Kidney (tissue), 14 donors: ENCODE data around the gene TIMM10. TPM values are rescaled to one million over a fixed set of nuclear protein-coding genes. Genes with fewer than 3 reads are reported as not detected.

Source experiments
- DNase-seq, 5 donors: peaks; one replicate each; pipeline ENCODE4 v3.0.0-alpha.2; 2013 to 2020
- FAIRE-seq: peaks from 2 replicates; lab custom pipeline; 2012; peaks lifted over from hg19 to GRCh38; lab: Jason Lieb, UNC
- H3K27ac ChIP-seq, 2 donors: one replicate each; pipeline ENCODE4 v1.7.0; 2013; ENCODE audit warnings: low read depth in 2 of 2, low read length in 2 of 2, inconsistent platforms in 1 of 2
- H3K27me3 ChIP-seq: one replicate; pipeline ENCODE4 v1.7.1; 2013; ENCODE audit warnings: low read length, inconsistent platforms; ENCODE audit not compliant: control insufficient read depth, insufficient read depth
- H3K36me3 ChIP-seq, 3 donors: one replicate each; pipeline versions ENCODE4 v1.7.0 to v1.7.1; 2013; ENCODE audit warnings: low read length in 3 of 3, control low read depth in 1 of 3, inconsistent platforms in 1 of 3; ENCODE audit not compliant: insufficient read depth in 3 of 3, control insufficient read depth in 2 of 3
- H3K4me1 ChIP-seq, 3 donors: one replicate each; pipeline versions ENCODE4 v1.7.0 to v1.7.1; 2013; ENCODE audit warnings: low read length in 3 of 3, inconsistent platforms in 1 of 3, low read depth in 1 of 3; ENCODE audit not compliant: control insufficient read depth in 2 of 3, insufficient read depth in 2 of 3
- H3K4me3 ChIP-seq, 3 donors: one replicate each; pipeline versions ENCODE4 v1.7.0 to v1.8.1; 2013; ENCODE audit warnings: low read length in 3 of 3, control low read depth in 1 of 3, inconsistent platforms in 1 of 3
- H3K9ac ChIP-seq, 3 donors: one replicate each; pipeline versions ENCODE4 v1.7.0 to v1.7.1; 2013; ENCODE audit warnings: low read length in 3 of 3, control low read depth in 1 of 3, inconsistent platforms in 1 of 3
- H3K9me3 ChIP-seq, 3 donors: one replicate each; pipeline versions ENCODE4 v1.7.0 to v1.7.1; 2013; ENCODE audit warnings: low read length in 3 of 3, control low read depth in 1 of 3, inconsistent platforms in 1 of 3; ENCODE audit not compliant: control insufficient read depth in 2 of 3, insufficient read depth in 1 of 3
- CTCF ChIP-seq: IDR thresholded peaks from 3 replicates; pipeline ENCODE4 v1.5.1; 2012; ENCODE audit warnings: mild to moderate bottlenecking, moderate library complexity, borderline replicate concordance; ENCODE audit not compliant: insufficient read depth; ENCODE audit errors: extremely low read depth
- intact Hi-C: fragments of 100-400 bp; cut with DNase I; formaldehyde crosslinking; loops from one replicate; pipeline ENCODE4 v1.11.1; 2022
- polyA plus RNA-seq: library from polyadenylated mRNA; stranded (reverse); fragments of 350-450 nt; fragmentation: Illumina TruSeq; extraction: RNeasy Lipid Tissue Mini Kit (QIAGEN cat#74804); gene quantifications from one replicate; pipeline ENCODE4 v1.2.3, GENCODE V29; 2014; ENCODE audit warnings: low read depth, low replicate concordance; ENCODE audit not compliant: insufficient read depth
- total RNA-seq: library from RNA; stranded (reverse); fragmentation: NEBNext Ultra II Directional; extraction: Animal tissue kit (Norgen Biotek cat#: 25700); gene quantifications from one replicate; pipeline ENCODE4 v1.2.1, GENCODE V29; 2021
- donor health status: control.
- donor health status: control.
- donor health status: control.
- donor health status: control.
- donor health status: control.
- donor health status: DM: yes; HTN: yes; CAD: no.
- donor health status: Normal renal cell carcinoma (clear cell type).

Gene TIMM10
- total and polyA plus RNA-seq, 2 donors from 2014 or later: 38.6 to 174 TPM

GRCh38 chr11:57566005-57566904 lies 35.7 kb upstream of the TIMM10 start:
- Histone ChIP-seq H3K9me3 (no peaks in the 10 kb centered on the region), H3K4me3 (peak overlapping the region; percentile 27 to 62 (median 53)), H3K4me1 (peaks cover 0 to 12% (median 0%) of the 10 kb centered on the region in 3 donors), H3K27ac (peak overlapping the region; percentile 77 to 84), H3K27me3 (no peaks in the 10 kb centered on the region), H3K36me3 (no peaks in the 10 kb centered on the region), H3K9ac (peak overlapping the region in 2 of 3 donors; percentile 8 to 57)
- TF ChIP-seq CTCF: no peak
- peak in 2 of 5 donors; percentile 58 to 71 for DNase-seq
- intact Hi-C loops: no loop called here
- no peak for FAIRE-seq

GRCh38 chr11:57562596-57562995 lies 32.0 kb upstream of the TIMM10 start:
- FAIRE-seq: no peak
- H3K27me3 ChIP-seq: no peaks in the 10 kb centered on the region
- intact Hi-C loops: no loop called here

GRCh38 chr11:57560146-57560545 lies 29.6 kb upstream of the TIMM10 start:
- FAIRE-seq: no peak
- no peaks in the 10 kb centered on the region for H3K4me1 ChIP-seq
- H3K27me3 ChIP-seq: no peaks in the 10 kb centered on the region
- intact Hi-C loops: no loop called here
- H3K27ac ChIP-seq: no peak overlapping the region
- H3K36me3 ChIP-seq: peaks cover 0 to 6% (median 0%) of the 10 kb centered on the region in 3 donors
- no peak for TF ChIP-seq CTCF
- H3K9ac ChIP-seq: no peak overlapping the region
- DNase-seq: no peak
- H3K9me3 ChIP-seq: no peaks in the 10 kb centered on the region
- no peak overlapping the region for H3K4me3 ChIP-seq

More at GRCh38 chr11:57562596-57562995, 32.0 kb upstream of the TIMM10 start:
- Histone ChIP-seq H3K27ac (no peak overlapping the region), H3K9me3 (no peaks in the 10 kb centered on the region), H3K9ac (no peak overlapping the region), H3K4me1 (peaks cover 0 to 8% (median 0%) of the 10 kb centered on the region in 3 donors), H3K36me3 (peaks cover 0 to 6% (median 0%) of the 10 kb centered on the region in 3 donors), H3K4me3 (no peak overlapping the region)
- TF ChIP-seq CTCF: no peak
- no peak for DNase-seq
